Brain pericyte (primary cell): Measurements from ENCODE around the gene PLCL2.

ENCODE experiments used
- DNase-seq: peaks from one replicate; pipeline ENCODE4 v3.0.0-alpha.2; 2012; ENCODE audit warnings: low read depth, low spot score

The PLCL2 gene

GRCh38 chr3:17040990-17041377, 156.2 kb downstream of the PLCL2 start:
- no peak for DNase-seq

GRCh38 chr3:17044855-17045254, 160.1 kb downstream of the PLCL2 start:
- no peak for DNase-seq

- DNase-seq: no peak
Observed at GRCh38 chr3:17045705-17046104, 160.9 kb downstream of the PLCL2 start.

- no peak for DNase-seq
Observed at GRCh38 chr3:17046623-17047022, 161.9 kb downstream of the PLCL2 start.

- DNase-seq: no peak
Observed at GRCh38 chr3:17047162-17047561, 162.4 kb downstream of the PLCL2 start.

GRCh38 chr3:17047894-17048293, 163.1 kb downstream of the PLCL2 start:
- DNase-seq: no peak

GRCh38 chr3:17050071-17050470, 165.3 kb downstream of the PLCL2 start:
- DNase-seq: no peak

GRCh38 chr3:17050506-17050905, 165.8 kb downstream of the PLCL2 start:
- DNase-seq: no peak

- DNase-seq: no peak
Observed at GRCh38 chr3:17052363-17052762, 167.6 kb downstream of the PLCL2 start.

GRCh38 chr3:17054301-17054981, 169.7 kb downstream of the PLCL2 start:
- DNase-seq: no peak

- no peak for DNase-seq
Observed at GRCh38 chr3:17054982-17055343, 170.2 kb downstream of the PLCL2 start.

- peak; percentile 82 for DNase-seq
Observed at GRCh38 chr3:17055374-17056276, 170.9 kb downstream of the PLCL2 start.

GRCh38 chr3:17057321-17057720, 172.6 kb downstream of the PLCL2 start:
- no peak for DNase-seq

- no peak for DNase-seq
Observed at GRCh38 chr3:17059989-17060550, 175.3 kb downstream of the PLCL2 start.

- no peak for DNase-seq
Observed at GRCh38 chr3:17061005-17061404, 176.2 kb downstream of the PLCL2 start.

GRCh38 chr3:17062736-17063135, 178.0 kb downstream of the PLCL2 start:
- DNase-seq: no peak

GRCh38 chr3:17063596-17063995, 178.8 kb downstream of the PLCL2 start:
- DNase-seq: no peak

- DNase-seq: no peak
Observed at GRCh38 chr3:17065315-17065714, 180.6 kb downstream of the PLCL2 start.

GRCh38 chr3:17065881-17066280, 181.1 kb downstream of the PLCL2 start:
- no peak for DNase-seq

GRCh38 chr3:17069754-17070153, 185.0 kb downstream of the PLCL2 start:
- DNase-seq: no peak

- DNase-seq: peak; percentile 70
Observed at GRCh38 chr3:17070161-17070959, 185.6 kb downstream of the PLCL2 start.

GRCh38 chr3:17074559-17074958, 189.8 kb downstream of the PLCL2 start:
- no peak for DNase-seq
